SH-SY5Y (cell line): ENCODE data around the gene BLNK.

Experiments
- GATA2 ChIP-seq: IDR thresholded peaks from 2 replicates; pipeline ENCODE4 v1.6.1; 2011; ENCODE audit warnings: mild to moderate bottlenecking, low read depth, low read length
- GATA3 ChIP-seq: IDR thresholded peaks from 2 replicates; pipeline ENCODE4 v1.6.1; 2011; ENCODE audit warnings: low read depth, mild to moderate bottlenecking, low read length, moderate library complexity

DNA sequence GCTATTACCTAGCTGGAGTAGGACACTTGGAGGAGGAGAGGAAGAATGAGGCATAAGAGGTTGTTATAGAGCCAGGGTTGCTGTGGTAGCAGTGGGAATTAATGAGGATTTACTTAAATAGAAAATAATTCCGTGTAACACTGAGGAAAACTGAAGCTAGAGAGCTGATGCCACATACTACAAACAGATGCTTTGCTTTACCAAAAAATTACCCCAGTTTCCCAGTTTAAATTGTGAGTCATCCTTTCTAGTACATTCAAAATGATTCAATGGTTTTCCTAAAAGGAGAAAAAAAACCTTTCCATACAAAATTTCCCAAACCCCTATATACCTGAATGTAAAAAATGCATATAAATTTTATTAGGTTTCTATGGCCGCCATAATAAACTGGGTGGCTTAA, 82.9 kb downstream of the BLNK start:
- TF ChIP-seq GATA2 (no peak), GATA3 (no peak)
